ENCODE measurements around the gene ZNF423.

ZNF423 gene

DNA sequence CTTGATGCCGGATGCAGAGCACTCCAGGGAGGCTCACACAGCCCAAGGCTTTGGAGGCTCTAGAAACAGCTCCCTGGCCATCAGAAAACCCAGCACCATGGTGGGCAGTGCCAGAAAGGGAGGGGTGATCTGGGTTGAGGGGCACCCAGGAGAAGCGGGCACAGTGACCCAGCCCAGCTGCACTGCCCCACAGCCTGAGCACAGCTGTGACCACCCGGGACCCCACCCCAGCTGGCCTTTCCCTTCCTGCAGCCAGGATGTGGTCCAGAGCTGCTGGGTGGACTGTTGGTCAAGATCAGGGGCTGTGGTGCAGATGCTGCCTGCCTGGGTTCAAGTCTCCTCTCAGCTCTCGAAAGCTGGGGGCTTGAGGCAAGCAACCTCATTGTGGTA lies 223.1 kb downstream of the ZNF423 start:
- DNase-seq (ENCODE audit: low read depth): no peak
- TF ChIP-seq, protein P1, sequence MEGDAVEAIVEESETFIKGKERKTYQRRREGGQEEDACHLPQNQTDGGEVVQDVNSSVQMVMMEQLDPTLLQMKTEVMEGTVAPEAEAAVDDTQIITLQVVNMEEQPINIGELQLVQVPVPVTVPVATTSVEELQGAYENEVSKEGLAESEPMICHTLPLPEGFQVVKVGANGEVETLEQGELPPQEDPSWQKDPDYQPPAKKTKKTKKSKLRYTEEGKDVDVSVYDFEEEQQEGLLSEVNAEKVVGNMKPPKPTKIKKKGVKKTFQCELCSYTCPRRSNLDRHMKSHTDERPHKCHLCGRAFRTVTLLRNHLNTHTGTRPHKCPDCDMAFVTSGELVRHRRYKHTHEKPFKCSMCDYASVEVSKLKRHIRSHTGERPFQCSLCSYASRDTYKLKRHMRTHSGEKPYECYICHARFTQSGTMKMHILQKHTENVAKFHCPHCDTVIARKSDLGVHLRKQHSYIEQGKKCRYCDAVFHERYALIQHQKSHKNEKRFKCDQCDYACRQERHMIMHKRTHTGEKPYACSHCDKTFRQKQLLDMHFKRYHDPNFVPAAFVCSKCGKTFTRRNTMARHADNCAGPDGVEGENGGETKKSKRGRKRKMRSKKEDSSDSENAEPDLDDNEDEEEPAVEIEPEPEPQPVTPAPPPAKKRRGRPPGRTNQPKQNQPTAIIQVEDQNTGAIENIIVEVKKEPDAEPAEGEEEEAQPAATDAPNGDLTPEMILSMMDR (conservative IDR thresholded peaks at IDR 0.05; ENCODE audit: low read length): no peak

DNA sequence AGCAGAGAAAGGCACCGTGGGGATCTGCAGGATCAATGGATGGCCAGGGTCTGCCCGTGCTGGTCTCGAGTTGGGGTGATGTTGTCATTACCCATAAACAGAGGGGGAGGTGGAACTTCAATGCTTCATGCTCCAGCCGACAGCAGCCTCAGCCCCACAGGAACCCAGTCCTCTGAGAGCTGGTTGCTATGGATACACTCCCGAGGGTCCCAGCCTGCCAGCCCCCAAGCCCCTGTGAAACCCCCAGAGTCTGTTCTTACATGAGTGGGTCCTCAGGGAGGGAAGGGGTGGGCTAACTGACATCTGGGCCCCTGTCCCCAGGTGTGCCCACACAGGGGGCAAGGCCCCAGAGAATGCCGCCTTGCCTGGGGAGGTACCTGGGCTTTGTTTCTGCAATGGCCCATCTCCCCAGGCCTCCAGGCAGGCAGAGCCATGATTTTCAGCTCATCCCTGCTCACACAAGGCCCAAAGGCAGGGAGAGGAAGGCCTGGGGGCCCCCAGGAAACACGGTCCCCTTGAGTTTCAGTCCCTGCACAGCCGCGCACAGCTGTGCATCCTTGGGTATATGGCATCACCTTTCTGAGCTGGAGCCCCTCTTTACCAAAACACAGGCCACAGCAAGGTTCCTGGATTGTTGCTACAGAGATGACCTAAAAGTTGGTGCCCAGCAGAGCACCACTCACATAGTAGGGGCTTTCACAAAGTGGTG lies 223.7 kb downstream of the ZNF423 start:
- no peak overlapping the region for H3K4me3 ChIP-seq (ENCODE audit: low read length)
- DNase-seq (ENCODE audit: low read depth): no peak
- TF ChIP-seq, protein P1 (conservative IDR thresholded peaks at IDR 0.05; ENCODE audit: low read length): no peak

More for the DNA sequence above, 223.1 kb downstream of the ZNF423 start:
- H3K4me3 ChIP-seq (ENCODE audit: low read length): no peak overlapping the region

DNA sequence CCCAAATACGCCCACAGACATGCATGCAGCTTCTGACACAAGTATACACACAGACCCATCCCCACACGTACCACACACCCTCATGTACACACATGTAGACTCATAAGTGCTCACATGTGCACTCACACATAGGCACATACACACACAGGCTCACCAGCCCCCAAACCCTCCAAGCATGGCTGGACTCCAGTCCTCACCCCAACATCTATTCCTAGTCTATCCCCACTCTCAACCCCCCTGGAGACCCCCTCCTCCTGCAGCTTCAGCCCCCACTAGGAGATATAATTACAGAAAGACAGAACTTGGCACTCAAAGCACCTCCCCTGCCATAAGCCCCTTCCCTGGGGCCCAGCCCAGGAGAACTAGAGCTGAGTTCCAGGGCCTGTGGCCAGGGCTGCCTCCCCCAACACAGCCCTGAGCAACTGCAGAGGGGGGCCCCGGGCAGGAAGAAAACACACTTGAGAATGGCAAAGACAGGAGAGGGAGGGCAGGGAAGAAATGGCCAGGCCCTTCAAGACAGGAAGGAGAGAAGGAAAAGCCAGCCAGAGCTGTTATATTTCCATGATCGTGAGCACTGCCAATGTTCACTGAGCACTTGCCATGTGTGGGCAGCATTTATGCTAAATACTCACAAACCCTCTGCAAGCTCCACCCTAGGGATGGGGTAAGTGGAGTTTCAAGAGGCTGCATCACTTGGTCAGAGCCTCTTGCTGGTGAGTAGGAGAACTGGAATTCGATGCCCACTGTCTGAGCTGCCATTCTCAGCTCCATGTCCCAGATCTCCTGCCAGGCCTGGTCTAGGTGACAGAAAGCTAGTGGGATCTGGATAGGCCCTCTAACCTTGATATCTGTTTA lies 224.5 kb downstream of the ZNF423 start:
- peak; percentile 57 for DNase-seq (ENCODE audit: low read depth)
- H3K4me3 ChIP-seq (ENCODE audit: low read length): no peak overlapping the region
- TF ChIP-seq, protein P1 (conservative IDR thresholded peaks at IDR 0.05; ENCODE audit: low read length): no peak

DNA sequence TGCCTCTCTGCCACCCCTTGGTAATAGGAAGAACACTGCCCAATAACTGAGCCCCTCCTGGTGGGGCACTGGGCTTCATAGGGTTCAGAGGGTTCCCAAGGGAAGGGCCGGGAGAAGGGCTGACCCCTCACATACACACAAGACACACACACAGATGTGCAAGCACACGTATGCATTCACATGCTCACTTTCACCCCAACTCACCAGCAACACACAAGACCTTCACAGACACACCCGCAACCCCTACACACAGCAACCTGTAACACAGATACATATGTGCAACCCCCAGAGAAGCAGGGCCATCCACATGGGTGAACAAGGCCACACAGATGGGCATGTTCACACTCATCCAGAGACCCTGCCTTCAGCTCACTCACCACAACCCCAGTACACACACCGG lies 225.1 kb downstream of the ZNF423 start:
- TF ChIP-seq, protein P1 (conservative IDR thresholded peaks at IDR 0.05; ENCODE audit: low read length): no peak
- no peak overlapping the region for H3K4me3 ChIP-seq (ENCODE audit: low read length)
- no peak for DNase-seq (ENCODE audit: low read depth)

DNA sequence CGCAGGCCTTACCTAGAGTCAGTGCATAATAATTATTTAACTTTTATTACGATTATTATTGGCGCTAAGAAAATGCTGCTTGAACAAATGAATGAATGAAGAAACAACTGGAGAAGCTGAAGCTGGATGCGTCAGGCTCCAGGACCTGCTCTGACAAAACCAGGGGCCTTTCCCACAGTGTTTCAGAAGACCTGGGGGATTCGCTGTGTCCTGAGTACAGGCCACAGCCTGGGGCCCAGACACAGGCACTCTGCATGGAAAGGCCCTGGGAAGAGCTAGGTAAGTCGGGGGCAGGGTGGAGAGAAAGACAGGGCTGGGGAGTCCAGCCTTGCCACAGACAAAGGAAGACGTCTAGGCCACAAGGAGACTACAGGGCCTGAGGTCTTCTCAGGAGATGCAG lies 226.1 kb downstream of the ZNF423 start:
- DNase-seq (ENCODE audit: low read depth): no peak
- TF ChIP-seq, protein P1 (conservative IDR thresholded peaks at IDR 0.05; ENCODE audit: low read length): no peak
- no peak overlapping the region for H3K4me3 ChIP-seq (ENCODE audit: low read length)

DNA sequence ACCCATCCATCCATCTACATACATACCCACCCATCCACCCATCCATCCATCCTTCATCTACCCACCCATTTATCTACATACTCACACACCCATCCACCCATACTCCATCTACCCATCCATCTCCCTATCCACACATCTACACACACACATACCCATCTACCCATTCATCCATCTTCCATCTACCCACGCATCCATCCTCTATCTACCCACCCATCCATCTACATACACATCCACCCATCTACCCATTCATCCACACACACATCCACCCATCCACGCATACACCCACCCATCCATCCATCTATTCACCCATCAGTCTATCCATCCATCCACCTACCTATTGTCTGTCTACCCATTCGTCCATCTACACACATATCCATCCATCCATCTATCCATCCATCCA lies 227.8 kb downstream of the ZNF423 start:
- no peak overlapping the region for H3K4me3 ChIP-seq (ENCODE audit: low read length)
- no peak for DNase-seq (ENCODE audit: low read depth)
- TF ChIP-seq, protein P1 (conservative IDR thresholded peaks at IDR 0.05; ENCODE audit: low read length): no peak
